Mesenteric fat pad (tissue), 1 donor: ENCODE results near the gene MED20. TPM values are rescaled to one million over a fixed set of nuclear protein-coding genes. Genes with fewer than 3 reads are reported as not detected.

ENCODE experiments used
- DNase-seq: peaks from one replicate; pipeline ENCODE4 v3.0.0-alpha.2; 2020; ENCODE audit warnings: low spot score
- total RNA-seq: library from RNA; stranded (reverse); fragmentation: NEBNext Ultra II Directional; extraction: Animal tissue kit (Norgen Biotek cat#: 25700); gene quantifications from one replicate; pipeline ENCODE4 v1.2.1, GENCODE V29; 2021
- donor health status: DM: yes; HTN: yes; CAD: no.

MED20 gene
- total RNA-seq, 1 donor from 2014 or later = 16.5 TPM

DNA sequence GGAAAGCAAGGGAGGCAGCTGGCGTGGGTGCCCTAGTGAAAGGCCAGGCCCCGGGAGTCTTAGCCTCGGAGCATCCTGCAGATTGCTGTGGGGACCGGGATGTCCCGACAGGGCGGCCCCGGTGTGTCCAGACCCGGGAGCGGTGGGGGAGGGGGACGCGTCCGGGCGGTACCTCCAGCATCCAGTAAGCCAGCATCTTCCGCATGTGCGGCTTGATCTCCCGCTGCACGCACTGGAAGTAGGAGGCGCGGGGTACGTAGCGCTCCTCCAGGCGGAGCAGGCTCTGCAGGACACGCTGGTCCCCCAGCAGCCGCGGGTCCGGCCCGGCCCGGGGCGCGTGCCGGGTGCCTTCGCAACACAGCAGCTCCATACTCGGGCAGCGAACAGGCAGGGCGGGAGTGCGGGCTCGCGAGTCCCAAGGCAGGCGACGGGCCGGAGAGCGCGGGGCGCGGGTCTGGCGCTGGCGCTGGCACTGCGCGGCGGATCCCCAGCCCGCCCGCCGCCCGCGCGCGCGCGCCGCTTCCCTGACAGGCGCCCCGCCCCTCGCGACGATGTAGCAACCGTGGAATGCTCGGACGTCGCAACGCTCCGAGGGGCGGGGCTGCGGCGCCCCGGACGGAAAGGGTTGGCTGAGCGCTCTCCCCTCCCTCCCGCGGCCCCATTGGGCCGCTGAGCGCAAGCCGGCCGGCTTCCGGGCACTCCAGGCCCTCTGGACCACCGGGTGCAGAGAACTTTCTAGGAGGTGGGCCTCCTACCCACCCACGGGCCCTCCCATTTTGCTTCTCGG lies 20.5 kb upstream of the MED20 start, which contains the start of gene CCND3:
Gene CCND3 (minus strand): TSS at position 529 of the 787 bp plus-strand sequence. CDS start 159 bp downstream, at position 370.
- DNase-seq = peak; percentile 97

DNA sequence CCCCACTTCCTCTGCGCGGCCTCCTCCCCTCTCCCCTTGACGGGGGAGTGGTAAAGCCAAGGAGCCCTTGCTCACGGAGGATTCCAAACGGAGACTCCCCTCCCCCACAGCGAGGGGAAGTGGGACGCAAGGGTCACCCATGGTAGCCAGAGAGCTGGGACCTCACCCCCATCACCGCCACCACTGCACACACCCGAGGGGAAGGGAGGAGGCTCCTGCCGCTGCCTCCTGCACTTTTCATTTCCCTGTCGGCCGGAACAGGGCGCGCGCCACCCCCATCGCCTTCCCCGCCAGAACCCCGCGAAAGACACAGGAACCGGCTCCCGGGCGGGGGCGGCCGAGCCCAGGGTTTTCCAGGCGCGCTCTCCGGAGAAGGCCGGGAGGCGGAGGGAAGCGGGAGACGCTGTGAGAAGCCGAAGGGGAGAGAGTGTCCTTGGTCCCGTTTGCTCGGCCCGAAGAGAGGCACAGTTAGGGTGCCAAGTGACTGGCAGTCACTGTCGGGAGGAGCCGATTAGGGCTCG lies 19.9 kb upstream of the MED20 start:
- no peak for DNase-seq

DNA sequence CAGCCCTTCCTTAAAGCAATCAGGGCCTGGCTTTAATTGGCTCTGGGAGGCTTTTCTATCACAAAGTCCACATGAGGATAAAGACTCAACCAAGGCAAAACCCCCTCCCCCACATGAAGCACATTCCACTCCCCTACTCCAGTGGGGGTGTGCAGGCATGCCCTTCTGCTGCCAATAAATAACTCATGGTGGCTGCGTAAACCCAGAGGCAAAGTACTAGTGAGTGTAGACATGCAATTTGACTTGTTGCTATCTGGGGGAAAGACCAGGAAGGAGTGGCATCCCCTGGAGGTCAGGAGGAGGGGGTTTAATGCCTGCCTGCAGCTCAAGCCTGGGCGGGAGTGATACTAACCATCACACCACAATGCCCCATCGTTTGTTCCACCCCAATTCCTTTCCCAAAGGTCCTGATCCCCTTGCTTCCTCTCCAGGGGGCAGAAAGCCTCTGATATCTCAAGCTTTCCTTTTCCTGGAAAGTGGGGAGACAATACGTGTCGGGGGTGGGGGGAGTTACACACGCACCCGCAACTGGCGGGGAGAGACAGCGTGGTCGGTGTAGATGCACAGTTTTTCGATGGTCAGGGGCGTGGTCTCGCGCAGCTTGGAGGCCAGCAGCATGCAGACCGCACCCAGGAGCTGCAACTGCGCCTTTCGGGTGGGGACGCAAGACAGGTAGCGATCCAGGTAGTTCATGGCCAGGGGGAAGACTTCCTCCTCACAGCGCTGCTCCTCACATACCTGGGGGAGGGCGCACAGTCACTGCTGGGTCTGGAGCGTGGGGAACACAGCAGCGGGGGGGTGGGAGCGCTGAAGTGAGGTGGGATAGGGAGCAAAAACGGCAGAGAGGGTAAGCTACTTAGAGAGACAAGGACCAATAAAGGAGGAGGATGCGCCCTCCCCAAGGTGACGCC lies 19.2 kb upstream of the MED20 start:
- DNase-seq = no peak

DNA sequence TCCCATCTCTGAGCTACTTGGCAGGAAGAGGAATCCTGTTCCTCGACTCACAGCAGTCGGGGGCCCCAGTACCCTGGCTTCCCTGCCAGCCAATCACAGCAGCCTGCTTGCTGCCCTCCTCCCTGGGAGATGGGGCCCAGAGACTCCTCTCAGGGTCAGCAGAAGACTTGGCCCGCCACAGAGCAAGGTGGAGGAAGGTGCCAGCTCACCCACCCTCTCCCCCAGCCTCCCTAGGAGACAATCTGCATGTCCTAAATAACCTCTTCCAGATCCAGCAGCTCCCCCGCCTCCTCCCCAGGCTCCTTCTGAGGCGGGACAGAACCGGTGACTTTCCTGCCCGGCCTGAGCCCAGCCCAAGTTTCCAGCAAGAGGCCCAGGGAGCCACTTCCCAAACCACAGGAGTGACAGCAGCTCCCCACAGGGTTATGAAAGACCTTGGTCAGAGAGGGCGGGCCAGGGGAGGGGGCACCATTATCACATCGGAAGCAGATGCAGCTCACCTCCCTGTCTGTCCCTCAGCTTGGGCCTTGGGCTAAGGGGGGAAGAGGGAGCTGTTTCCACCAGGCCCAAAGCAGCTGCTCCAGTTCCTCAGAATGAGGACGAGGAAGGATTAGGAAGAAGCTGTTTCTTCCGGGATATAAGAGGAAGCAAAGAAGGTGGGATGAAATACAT lies 18.4 kb upstream of the MED20 start:
- no peak for DNase-seq

DNA sequence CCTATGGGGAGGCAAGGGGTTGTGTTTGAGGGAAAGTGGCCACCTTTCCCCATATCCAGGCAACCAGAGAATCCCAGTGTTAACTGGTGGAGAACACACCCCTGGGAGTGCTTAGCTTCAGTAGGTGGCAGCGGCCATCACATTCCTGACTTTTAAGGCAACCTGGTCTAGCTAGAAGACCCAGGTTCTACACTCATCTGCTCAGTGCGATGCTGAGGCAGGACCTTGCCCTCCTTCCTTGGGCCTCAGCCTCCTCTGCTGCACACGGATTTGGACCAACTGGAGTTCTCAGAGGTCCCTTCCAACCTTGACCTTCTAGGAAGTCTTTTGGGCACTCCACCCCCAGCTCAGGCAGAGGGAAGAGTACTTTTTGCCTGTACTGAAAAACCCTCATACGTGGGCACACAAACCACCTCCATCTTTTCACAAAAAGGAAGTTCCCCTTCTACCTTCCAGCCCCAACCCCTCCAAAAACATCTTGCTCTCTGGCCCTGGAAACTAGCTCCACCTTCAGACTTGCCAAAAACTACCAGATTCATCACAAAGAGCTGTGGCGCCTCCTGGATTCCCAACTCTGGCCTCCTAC lies 17.7 kb upstream of the MED20 start:
- no peak for DNase-seq

- no peak for DNase-seq
These were observed 17.1 kb upstream of the MED20 start for GRCh38 chr6:41937861-41938574.

GRCh38 chr6:41937472-41937860 lies 16.5 kb upstream of the MED20 start:
- DNase-seq = no peak

DNA sequence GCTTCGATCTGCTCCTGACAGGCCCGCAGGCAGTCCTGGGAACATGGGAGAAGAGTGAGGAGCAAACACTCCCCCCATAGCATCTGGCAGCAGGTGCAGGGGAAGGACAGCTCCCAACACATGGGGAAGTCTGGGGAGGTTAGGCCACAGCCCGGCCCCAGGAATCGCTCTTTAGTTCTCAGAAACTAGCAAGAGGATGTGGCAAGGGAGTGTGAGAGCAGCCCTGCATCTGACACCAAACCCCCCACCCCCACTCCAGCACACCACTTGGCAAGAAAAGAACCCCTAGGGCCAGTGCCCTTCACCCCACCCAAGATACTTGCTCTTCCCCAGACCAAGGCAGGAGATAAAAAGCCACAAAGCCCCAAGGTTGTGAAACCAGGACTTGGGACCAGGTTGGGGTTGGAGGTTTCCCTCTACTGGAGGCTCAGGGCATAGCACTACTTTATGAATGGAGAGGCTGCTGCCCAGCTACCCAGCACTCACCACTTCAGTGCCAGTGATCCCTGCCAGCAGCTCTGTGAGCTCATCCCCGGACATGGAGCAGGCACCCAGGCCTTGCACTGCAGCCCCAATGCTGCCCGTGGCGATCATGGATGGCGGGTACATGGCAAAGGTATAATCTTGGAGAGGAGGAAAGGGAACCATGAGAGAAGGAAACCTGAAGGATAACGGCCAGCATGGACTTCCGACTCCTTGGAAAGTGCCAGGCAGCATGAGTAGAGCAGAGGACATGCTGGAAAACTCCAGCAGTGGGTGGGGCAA lies 15.3 kb upstream of the MED20 start:
- no peak for DNase-seq

GRCh38 chr6:41935685-41936072 lies 14.7 kb upstream of the MED20 start:
- no peak for DNase-seq

GRCh38 chr6:41935193-41935574 lies 14.2 kb upstream of the MED20 start:
- DNase-seq = no peak

DNA sequence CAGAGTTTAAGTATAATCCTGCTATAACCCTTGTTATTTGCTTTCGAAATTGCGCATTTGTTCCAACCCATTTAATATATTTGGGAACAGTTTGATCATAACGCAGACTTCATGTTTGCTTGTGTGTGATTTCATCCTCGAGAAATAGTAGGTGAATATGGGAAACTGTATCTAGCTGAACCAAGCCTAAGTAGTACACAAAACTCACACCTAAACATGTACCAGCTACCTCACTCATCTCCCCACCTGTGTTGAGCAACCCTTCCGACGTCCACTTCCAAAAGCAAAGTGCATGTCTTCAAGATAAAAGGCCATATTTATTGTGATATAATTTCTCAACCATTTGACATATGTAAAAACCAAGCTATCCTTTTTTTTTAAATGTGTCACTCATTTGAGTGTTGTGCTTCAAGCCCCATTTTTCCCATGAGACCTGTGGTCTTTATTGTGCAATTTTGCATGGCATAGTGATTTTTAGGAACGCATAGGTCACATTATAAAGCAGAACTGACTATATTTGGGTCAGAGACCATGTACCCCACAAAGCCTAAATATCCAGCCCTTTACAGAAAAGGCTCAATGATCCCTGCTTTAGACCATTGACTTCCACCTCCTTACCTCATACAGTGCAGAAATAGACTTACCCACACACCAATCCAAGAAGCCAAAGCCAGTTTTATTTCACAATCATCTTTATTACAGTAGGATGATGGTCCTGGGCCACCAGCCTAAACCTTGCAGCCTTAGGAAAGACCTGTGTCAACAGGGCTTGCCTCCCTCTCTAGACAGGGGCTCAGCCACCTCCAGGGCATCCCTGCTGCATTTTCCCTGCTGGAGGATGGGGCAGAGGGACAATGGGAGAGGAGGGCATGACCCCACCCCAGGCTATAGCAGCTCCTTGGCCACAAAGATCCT lies 13.6 kb upstream of the MED20 start:
- no peak for DNase-seq

- DNase-seq = no peak
These were observed 11.4 kb upstream of the MED20 start for GRCh38 chr6:41932378-41932777.

DNA sequence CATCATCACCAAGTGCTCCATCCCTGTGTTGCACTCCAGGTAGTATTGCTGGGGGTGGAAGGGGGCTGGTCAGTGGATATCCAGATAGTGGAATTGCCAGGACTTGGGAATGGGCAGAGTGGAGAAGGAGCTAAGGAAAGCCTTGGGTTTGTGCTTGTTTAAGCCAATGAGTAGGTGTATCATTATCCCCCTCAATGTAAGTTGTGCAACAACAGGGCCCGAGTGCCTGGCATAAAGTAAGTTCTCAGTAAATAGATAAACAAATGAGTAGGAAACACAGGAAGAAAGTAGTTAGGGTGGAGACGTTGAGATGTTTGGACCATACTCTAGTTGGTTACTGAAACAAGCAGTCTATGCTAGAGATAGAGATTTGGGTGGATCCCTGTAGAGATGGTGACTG lies 10.9 kb upstream of the MED20 start:
- DNase-seq = no peak

- DNase-seq = no peak
These were observed 9.0 kb upstream of the MED20 start for GRCh38 chr6:41929924-41930323.

- DNase-seq = no peak
These were observed 6.3 kb upstream of the MED20 start for GRCh38 chr6:41927253-41927652.

DNA sequence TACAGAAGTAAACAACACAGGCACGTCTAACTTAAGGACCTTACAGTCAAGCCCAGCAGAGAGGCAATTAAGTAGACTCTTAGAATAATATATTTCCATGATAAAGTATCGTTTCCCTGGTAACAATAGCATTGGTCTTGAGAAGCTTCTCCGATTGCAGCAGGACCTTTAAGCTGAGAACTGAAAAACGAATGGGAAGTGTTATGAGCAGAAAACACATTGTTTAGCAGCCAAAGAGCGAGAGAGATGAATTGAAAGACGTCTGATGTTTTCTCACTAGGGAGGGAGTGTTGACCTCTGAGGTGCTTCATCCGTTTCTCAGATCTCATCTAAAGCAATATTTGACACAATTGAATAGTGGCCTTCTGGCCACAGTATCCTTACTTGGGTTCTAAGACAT lies 1.2 kb upstream of the MED20 start:
- no peak for DNase-seq

GRCh38 chr6:41921712-41921998 lies 716 bp upstream of the MED20 start:
- no peak for DNase-seq

DNA sequence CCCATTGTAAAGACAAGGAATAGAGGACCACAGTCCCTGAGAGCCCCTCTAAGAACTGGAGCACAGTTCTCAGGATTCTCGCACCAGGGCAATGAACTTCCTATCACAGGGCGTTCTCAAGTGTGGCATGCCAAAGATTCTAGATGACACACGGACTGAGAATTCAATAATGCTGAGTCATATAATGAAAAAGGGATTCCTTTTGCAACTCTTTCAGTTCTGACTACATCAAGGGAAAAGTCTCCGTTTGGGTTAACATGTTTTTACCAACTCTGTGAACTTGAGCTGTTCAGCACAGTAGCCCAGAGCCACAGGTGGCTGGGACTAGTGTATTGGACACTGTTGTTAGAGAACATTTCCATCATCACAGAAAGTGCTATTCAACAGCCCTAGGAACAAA lies 3.4 kb downstream of the MED20 start:
- no peak for DNase-seq
